CD1c-positive myeloid dendritic cell (primary cell): ENCODE measurements around the gene HTRA3.
A peak's percentile ranks its signal among the peaks of the same experiment; 100 is the strongest.

Source experiments
- DNase-seq: peaks from one replicate; pipeline ENCODE4 v3.0.0-alpha.2; 2016; ENCODE audit errors: extremely low spot score

The HTRA3 gene

GRCh38 chr4:8266508-8266907 lies 3.0 kb upstream of the HTRA3 start:
- DNase-seq, result no peak

- DNase-seq, result peak; percentile 60
Measured at GRCh38 chr4:8267077-8267476, 2.5 kb upstream of the HTRA3 start.

- DNase-seq, result no peak
Measured at GRCh38 chr4:8268211-8268610, 1.3 kb upstream of the HTRA3 start.

GRCh38 chr4:8268901-8269534 lies 536 bp upstream of the HTRA3 start:
- DNase-seq, result no peak

- DNase-seq, result no peak
Measured at GRCh38 chr4:8270418-8270771, 841 bp downstream of the HTRA3 start.

- peak; percentile 17 for DNase-seq
Measured at GRCh38 chr4:8270912-8271815, 1.6 kb downstream of the HTRA3 start.

- no peak for DNase-seq
Measured at GRCh38 chr4:8271821-8272220, 2.3 kb downstream of the HTRA3 start.

GRCh38 chr4:8272472-8273428 lies 3.2 kb downstream of the HTRA3 start:
- DNase-seq, result peak; percentile 44

GRCh38 chr4:8273450-8273849 lies 3.9 kb downstream of the HTRA3 start:
- no peak for DNase-seq

GRCh38 chr4:8274066-8274652 lies 4.6 kb downstream of the HTRA3 start:
- no peak for DNase-seq

- no peak for DNase-seq
Measured at GRCh38 chr4:8274765-8275547, 5.4 kb downstream of the HTRA3 start.

GRCh38 chr4:8275548-8275910 lies 6.0 kb downstream of the HTRA3 start:
- no peak for DNase-seq

- no peak for DNase-seq
Measured at GRCh38 chr4:8276358-8277240, 7.0 kb downstream of the HTRA3 start.

GRCh38 chr4:8277356-8278008 lies 7.9 kb downstream of the HTRA3 start:
- no peak for DNase-seq

- DNase-seq, result no peak
Measured at GRCh38 chr4:8278009-8278395, 8.4 kb downstream of the HTRA3 start.

- no peak for DNase-seq
Measured at GRCh38 chr4:8278421-8279287, 9.1 kb downstream of the HTRA3 start.

GRCh38 chr4:8279321-8280157 lies 10.0 kb downstream of the HTRA3 start:
- DNase-seq, result no peak
